Prostate gland (tissue), 2 donors: Measurements from ENCODE around the gene EIF3B. TPM values are rescaled to one million over a fixed set of nuclear protein-coding genes. Genes with fewer than 3 reads are reported as not detected.

Source experiments
- DNase-seq: peaks from one replicate; pipeline ENCODE4 v3.0.0-alpha.2; 2019; ENCODE audit warnings: low spot score
- H3K27ac ChIP-seq, 2 donors: fragments of 200-600 bp; sonication (generic); 2 replicates each; pipeline ENCODE4 v1.5.1; 2017 to 2019
- H3K27me3 ChIP-seq: fragments of 200-600 bp; sonication (generic); replicated peaks from 2 replicates; pipeline ENCODE4 v1.5.1; 2019; ENCODE audit not compliant: insufficient read depth
- H3K36me3 ChIP-seq, 2 donors: fragments of 200-600 bp; sonication (generic); 1 replicate in 1 of 2; 2 replicates in 1 of 2; pipeline versions ENCODE4 v1.5.1 to v1.8.1; 2017 to 2019
- H3K4me1 ChIP-seq: fragments of 200-600 bp; sonication (generic); replicated peaks from 2 replicates; pipeline ENCODE4 v1.5.1; 2019
- H3K4me3 ChIP-seq, 2 donors: fragments of 200-600 bp; sonication (generic); 2 replicates each; pipeline ENCODE4 v1.5.1; 2017 to 2019
- H3K9me3 ChIP-seq: fragments of 200-600 bp; sonication (generic); 2 replicates; pipeline ENCODE4 v1.5.1; 2017
- POLR2A ChIP-seq: fragments of 450-650 bp; IDR thresholded peaks from one replicate; pipeline ENCODE4 v1.6.1; 2016; ENCODE audit warnings: antibody characterized with exemption, mild to moderate bottlenecking
- POLR2AphosphoS5 ChIP-seq: sonication (generic); formaldehyde crosslinking; IDR thresholded peaks from one replicate; pipeline ENCODE4 v1.6.1; 2017; ENCODE audit warnings: antibody characterized with exemption
- WGBS: methylation state at CpG from one replicate; pipeline ENCODE4 v1.1.5; 2018; 5-methylcytosine and 5-hydroxymethylcytosine counted together
- intact Hi-C: fragments of 100-400 bp; cut with DNase I; formaldehyde crosslinking; loops from one replicate; pipeline ENCODE4 v1.14.2; 2022
- total RNA-seq, 2 donors: library from RNA; depleted of rRNA; stranded (reverse); fragments of >200 nt; gene quantifications; one replicate each; pipeline ENCODE4 v1.1.0, GENCODE V29; 2016
- TF ChIP-seq, protein P1 (sequence below), 4 experiments: fragments of 200-600 bp in 2 of 4; fragments of 450-650 bp in 2 of 4; sonication (generic) in 2 of 4; IDR thresholded peaks; 1 replicate in 3 of 4; 2 replicates in 1 of 4; pipeline ENCODE4 v1.5.1; 2016 to 2019; ENCODE audit warnings: antibody characterized with exemption in 4 of 4, mild to moderate bottlenecking in 2 of 4, moderate library complexity in 2 of 4

The EIF3B gene
- total RNA-seq, 2 donors from 2014 or later = 141 to 220 TPM

DNA sequence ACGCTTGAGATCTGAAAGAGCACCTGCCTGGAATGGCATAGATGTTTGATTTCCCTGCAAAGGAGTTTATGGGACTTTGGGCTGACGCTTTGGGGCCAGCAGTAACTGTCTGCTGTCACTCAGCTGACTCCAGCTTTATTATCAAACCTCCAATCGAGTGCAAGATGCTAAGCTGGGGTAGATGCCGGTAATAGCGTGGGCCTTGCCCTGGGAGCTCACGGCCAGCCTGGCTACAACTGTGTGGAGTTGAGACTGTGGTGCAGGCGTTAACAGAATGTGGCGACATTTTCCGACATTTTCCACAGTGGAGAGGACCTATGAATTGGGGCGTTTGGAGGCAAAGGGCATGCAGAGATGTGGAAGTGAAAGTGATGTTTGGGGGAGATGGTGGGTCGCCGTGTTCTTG lies 50.1 kb downstream of the EIF3B start:
- no peaks in the 10 kb centered on the region for H3K27me3 ChIP-seq
- intact Hi-C loops = loop anchor here (5.0 kb wide), 1 partner anchor 52 kb away; the partner anchor contains the start of gene EIF3B
- no peaks in the 10 kb centered on the region for H3K36me3 ChIP-seq

DNA sequence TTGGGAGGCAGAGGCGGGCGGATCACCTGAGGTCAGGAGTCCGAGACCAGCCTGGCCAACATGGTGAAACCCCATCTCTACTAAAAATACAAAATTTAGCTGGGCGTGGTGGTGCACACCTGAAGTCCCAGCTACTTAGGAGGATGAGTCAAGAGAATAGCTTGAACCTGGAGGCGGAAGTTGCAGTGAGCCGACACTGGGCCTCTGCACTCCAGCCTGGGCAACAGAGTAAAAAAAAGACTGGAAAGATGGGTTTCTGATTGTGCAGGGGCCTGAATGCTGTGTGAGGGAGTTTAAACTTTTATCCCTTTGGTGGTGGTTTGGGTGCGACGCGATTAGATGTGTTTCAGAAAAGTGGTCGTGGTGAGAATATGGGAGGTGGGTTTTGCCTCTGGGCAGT lies 50.6 kb downstream of the EIF3B start:
- Histone ChIP-seq H3K9me3 (no peaks in the 10 kb centered on the region), H3K4me3 (no peak overlapping the region), H3K4me1 (peaks cover 8% of the 10 kb centered on the region), H3K27ac (no peak overlapping the region), H3K36me3 (no peaks in the 10 kb centered on the region), H3K27me3 (no peaks in the 10 kb centered on the region)
- 93% methylated on average over 10 of the region's 10 CpGs for WGBS
- no peak for TF ChIP-seq POLR2AphosphoS5
- TF ChIP-seq POLR2A = no peak
- TF ChIP-seq, protein P1, sequence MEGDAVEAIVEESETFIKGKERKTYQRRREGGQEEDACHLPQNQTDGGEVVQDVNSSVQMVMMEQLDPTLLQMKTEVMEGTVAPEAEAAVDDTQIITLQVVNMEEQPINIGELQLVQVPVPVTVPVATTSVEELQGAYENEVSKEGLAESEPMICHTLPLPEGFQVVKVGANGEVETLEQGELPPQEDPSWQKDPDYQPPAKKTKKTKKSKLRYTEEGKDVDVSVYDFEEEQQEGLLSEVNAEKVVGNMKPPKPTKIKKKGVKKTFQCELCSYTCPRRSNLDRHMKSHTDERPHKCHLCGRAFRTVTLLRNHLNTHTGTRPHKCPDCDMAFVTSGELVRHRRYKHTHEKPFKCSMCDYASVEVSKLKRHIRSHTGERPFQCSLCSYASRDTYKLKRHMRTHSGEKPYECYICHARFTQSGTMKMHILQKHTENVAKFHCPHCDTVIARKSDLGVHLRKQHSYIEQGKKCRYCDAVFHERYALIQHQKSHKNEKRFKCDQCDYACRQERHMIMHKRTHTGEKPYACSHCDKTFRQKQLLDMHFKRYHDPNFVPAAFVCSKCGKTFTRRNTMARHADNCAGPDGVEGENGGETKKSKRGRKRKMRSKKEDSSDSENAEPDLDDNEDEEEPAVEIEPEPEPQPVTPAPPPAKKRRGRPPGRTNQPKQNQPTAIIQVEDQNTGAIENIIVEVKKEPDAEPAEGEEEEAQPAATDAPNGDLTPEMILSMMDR (IDR thresholded peaks at IDR 0.05) = no peak
- no peak for DNase-seq
- intact Hi-C loops = no loop called here

More for the DNA sequence above, 50.1 kb downstream of the EIF3B start:
- Histone ChIP-seq H3K9me3 (no peaks in the 10 kb centered on the region), H3K27ac (peak overlapping the region in 1 of 2 donors; percentile 83), H3K4me3 (peak overlapping the region; percentile 89 to 99), H3K4me1 (peaks cover 8% of the 10 kb centered on the region)
- no peak for DNase-seq
- WGBS = 60% methylated on average over 12 of the region's 12 CpGs
- no peak for TF ChIP-seq POLR2A
- TF ChIP-seq, protein P1 (IDR thresholded peaks at IDR 0.05) = no peak
- no peak for TF ChIP-seq POLR2AphosphoS5

DNA sequence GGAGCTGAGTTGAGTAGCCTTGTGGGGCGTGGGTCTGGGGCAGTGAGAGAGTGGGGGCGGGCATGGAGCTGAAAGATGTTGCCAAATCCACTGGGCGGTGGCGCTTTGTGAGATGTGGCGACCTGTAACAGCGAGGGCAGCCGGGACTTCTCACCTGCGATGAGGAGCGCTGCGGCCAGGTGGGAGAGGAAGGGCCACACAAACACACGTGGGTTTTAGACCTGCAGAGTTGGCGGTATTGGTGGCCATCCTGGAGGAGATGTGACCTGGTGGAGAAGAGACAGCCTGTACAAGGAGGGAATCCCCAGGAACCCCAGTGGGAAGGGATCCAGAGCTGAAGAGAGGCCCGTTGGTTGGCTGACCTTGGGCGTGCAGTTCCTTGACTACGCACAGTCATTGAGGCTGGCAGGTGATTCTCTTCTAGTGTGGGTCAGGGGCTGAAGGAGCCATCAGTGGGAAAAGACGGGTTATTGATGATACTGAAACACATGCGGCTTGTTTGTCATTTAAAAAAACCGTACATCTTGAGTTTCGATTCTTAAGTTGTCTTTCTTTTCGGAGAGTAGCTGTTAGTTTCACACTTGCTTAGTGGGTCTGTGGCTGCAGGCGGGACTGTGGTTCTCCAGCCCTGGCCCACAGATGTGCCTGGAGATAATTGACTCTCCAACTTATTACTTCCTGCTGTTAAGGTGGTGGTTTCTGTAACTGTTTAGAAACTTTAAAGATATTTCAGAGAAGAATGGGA lies 51.1 kb downstream of the EIF3B start:
- Histone ChIP-seq H3K27me3 (no peaks in the 10 kb centered on the region), H3K36me3 (no peaks in the 10 kb centered on the region), H3K4me3 (no peak overlapping the region), H3K27ac (no peak overlapping the region), H3K4me1 (peaks cover 8% of the 10 kb centered on the region), H3K9me3 (no peaks in the 10 kb centered on the region)
- 88% methylated on average over 21 of the region's 21 CpGs for WGBS
- TF ChIP-seq POLR2AphosphoS5 = no peak
- TF ChIP-seq, protein P1 (IDR thresholded peaks at IDR 0.05) = no peak
- no peak for TF ChIP-seq POLR2A
- DNase-seq = no peak
- intact Hi-C loops = no loop called here

DNA sequence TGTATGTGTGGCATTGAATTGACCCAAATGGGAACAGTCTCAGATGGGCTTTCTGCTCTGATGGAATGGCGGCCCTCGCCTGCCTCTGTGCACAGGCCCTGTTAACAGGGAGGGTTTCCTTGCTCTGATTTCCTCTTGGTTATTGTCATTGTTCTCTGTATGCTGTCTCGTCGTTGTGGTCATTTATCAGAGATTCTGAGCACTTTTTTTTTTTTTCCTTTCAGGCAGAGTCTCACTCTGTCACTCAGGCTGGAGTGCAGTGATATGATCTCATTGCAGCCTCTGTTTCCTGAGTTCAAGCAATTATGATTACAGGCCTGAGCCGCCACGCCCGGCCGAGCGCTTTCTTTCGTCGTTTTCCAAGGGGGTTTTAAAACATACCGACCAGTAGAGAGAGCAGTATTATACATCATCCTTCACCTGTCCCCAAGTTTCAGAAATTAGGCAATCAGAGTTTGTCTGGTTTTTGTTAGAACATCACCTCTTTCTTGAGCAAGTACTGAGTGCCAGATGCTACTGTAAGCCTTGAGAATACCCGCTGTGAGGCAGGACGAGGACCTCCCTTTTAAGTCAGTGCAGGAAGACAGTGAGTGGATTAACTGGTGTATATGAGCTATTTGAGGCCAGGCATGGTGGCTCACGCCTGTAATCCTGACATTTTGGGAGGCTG lies 55.3 kb downstream of the EIF3B start:
- Histone ChIP-seq H3K27me3 (no peaks in the 10 kb centered on the region), H3K36me3 (no peaks in the 10 kb centered on the region), H3K4me3 (no peak overlapping the region), H3K9me3 (no peaks in the 10 kb centered on the region), H3K27ac (peak overlapping the region in 1 of 2 donors; percentile 4), H3K4me1 (peaks cover 18% of the 10 kb centered on the region)
- no peak for DNase-seq
- intact Hi-C loops = no loop called here
- 77% methylated on average over 15 of the region's 15 CpGs for WGBS
- TF ChIP-seq POLR2A (no peak), POLR2AphosphoS5 (no peak)
- TF ChIP-seq, protein P1 (IDR thresholded peaks at IDR 0.05) = no peak
